Measurements from ENCODE around the gene ITK. TPM values are rescaled to one million over a fixed set of nuclear protein-coding genes. Genes with fewer than 3 reads are reported as not detected.

Gene ITK
- total and polyA plus RNA-seq, 9 donors, result 0.35 to 2.1 (median 1.5) TPM

DNA sequence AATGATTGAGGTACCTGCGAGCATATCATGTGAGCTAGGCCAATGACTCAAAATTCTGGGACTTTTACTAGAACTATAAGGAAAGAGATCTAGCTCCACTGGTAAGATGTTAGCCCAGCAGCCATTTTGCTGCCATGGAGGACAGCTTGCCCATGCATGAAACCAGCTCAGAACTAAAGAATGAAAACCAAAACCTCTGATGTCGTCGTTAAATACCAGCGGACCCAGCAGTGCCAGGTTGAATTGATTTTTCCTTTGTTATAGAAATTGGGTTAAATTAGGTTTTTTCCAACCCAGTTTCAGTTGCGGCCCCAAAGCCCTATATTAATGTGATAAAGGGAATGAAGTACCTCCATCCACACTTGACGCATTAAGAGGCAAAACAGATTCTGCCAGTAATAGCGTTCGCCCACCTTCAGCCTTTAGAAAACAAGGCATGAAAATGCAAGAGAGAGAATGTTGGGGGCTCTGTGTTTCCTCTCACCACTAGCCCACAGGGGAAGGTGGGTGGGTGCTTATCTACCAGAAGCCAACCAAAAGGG, 5.5 kb upstream of the ITK start:
- Histone ChIP-seq H3K4me1 (ENCODE audit: insufficient read depth) (no peaks in the 10 kb centered on the region), H3K27ac (no peak overlapping the region), H3K9me3 (no peaks in the 10 kb centered on the region), H3K36me3 (no peaks in the 10 kb centered on the region), H3K4me3 (no peak overlapping the region), H3K27me3 (no peaks in the 10 kb centered on the region)
- intact Hi-C loops (cut with DNase I), result no loop called here
- WGBS, 3 donors, result 87 to 97% (median 95%) methylated on average over 8 of the region's 8 CpGs
- TF ChIP-seq EP300 (IDR thresholded peaks at IDR 0.05) (no peak), POLR2A (IDR thresholded peaks at IDR 0.05) (no peak)
- TF ChIP-seq, protein P1, sequence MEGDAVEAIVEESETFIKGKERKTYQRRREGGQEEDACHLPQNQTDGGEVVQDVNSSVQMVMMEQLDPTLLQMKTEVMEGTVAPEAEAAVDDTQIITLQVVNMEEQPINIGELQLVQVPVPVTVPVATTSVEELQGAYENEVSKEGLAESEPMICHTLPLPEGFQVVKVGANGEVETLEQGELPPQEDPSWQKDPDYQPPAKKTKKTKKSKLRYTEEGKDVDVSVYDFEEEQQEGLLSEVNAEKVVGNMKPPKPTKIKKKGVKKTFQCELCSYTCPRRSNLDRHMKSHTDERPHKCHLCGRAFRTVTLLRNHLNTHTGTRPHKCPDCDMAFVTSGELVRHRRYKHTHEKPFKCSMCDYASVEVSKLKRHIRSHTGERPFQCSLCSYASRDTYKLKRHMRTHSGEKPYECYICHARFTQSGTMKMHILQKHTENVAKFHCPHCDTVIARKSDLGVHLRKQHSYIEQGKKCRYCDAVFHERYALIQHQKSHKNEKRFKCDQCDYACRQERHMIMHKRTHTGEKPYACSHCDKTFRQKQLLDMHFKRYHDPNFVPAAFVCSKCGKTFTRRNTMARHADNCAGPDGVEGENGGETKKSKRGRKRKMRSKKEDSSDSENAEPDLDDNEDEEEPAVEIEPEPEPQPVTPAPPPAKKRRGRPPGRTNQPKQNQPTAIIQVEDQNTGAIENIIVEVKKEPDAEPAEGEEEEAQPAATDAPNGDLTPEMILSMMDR (IDR thresholded peaks at IDR 0.05), result no peak
- DNase-seq, result no peak

DNA sequence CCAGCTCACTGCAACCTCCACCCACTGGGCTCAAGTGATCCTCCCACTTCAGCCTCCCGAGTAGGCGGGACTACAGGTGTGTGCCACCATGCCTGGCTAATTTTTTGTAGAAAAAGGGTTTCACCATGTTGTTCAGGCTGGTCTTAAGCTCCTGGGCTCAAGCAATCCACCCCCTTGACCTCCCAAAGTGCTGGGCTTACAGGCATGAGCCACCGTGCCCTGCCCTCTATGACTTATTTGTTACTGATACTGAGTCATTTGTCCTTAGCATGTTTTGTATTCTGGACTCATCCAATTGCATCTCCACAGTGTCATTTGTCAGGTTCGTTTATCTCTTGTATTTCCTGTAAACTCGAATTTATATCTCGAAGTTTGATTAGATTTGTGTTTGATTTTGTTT, 2.7 kb upstream of the ITK start:
- Histone ChIP-seq H3K36me3 (no peaks in the 10 kb centered on the region), H3K4me3 (no peak overlapping the region), H3K27ac (no peak overlapping the region), H3K27me3 (no peaks in the 10 kb centered on the region), H3K4me1 (ENCODE audit: insufficient read depth) (no peaks in the 10 kb centered on the region), H3K9me3 (no peaks in the 10 kb centered on the region)
- WGBS, 3 donors, result 61 to 73% (median 63%) methylated on average over 6 of the region's 6 CpGs
- TF ChIP-seq, protein P1 (IDR thresholded peaks at IDR 0.05), result no peak
- TF ChIP-seq POLR2A (IDR thresholded peaks at IDR 0.05), result no peak
- no peak for TF ChIP-seq EP300 (IDR thresholded peaks at IDR 0.05)
- intact Hi-C loops (cut with DNase I), result no loop called here
- no peak for DNase-seq

DNA sequence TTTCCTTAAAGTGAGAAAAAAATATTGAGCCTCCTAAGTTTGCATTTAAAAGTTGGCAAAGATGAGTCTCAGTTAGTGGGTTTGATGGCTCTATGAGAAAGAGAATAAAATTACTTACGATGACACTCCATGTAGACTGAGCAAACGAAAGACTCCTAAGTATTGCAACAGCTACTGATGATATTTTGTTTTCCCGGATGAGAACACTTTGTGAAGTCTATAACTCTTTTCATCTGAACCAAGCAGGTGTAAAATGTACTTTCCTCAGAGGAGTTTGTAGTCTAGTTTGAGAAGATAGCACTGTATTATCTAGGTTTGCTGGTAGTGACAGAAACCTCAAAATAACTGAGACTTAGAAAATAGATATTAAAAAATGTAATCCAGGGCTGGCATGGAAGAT, 1.7 kb upstream of the ITK start:
- no peak for TF ChIP-seq POLR2A (IDR thresholded peaks at IDR 0.05)
- TF ChIP-seq, protein P1 (IDR thresholded peaks at IDR 0.05), result no peak
- no peak for TF ChIP-seq EP300 (IDR thresholded peaks at IDR 0.05)

DNA sequence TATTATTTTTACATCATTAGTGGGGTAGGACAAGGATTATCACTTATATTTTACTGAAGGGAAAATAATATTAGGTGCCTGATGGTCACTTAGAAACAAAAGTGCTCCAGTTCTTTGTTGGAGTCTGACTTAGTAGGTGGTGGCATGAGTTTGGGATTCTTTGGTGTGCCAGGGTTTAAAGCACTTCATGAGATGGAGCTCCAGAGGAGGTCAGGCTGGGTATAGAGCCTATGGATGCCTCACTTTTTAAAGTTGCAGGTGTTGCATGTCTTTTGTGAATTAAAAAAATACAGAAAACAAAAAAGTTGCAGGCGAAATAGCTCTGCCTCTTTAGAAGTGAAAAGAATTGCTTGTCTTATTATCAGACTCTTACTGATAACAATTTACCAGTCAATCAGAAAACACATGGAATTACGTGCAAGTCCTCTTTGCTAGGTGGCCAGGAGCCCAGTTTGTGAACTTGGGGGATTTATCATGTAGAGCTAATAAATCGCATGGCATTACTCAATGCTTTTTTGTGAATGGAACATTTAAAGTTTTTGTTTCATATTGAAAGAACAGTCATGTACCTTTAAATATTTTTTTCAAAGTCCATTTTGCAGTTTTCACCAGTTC, 1.6 kb downstream of the ITK start:
- Histone ChIP-seq H3K4me3 (no peak overlapping the region), H3K27ac (no peak overlapping the region), H3K4me1 (ENCODE audit: insufficient read depth) (no peaks in the 10 kb centered on the region), H3K36me3 (no peaks in the 10 kb centered on the region), H3K27me3 (no peaks in the 10 kb centered on the region), H3K9me3 (no peaks in the 10 kb centered on the region)
- TF ChIP-seq EP300 (IDR thresholded peaks at IDR 0.05), result no peak
- TF ChIP-seq, protein P1 (IDR thresholded peaks at IDR 0.05), result no peak
- no peak for TF ChIP-seq POLR2A (IDR thresholded peaks at IDR 0.05)
- DNase-seq, result no peak
- WGBS, 3 donors, result 50 to 57% (median 51%) methylated on average over 3 of the region's 3 CpGs
- intact Hi-C loops (cut with DNase I), result no loop called here

More for the DNA sequence above, 1.7 kb upstream of the ITK start:
- intact Hi-C loops (cut with DNase I), result no loop called here
- no peaks in the 10 kb centered on the region for H3K27me3 ChIP-seq
- no peak overlapping the region for H3K27ac ChIP-seq
- no peaks in the 10 kb centered on the region for H3K9me3 ChIP-seq
- no peaks in the 10 kb centered on the region for H3K4me1 ChIP-seq (ENCODE audit: insufficient read depth)
- DNase-seq, result no peak
- no peaks in the 10 kb centered on the region for H3K36me3 ChIP-seq
- WGBS, 3 donors, result 70 to 87% (median 85%) methylated on average over 3 of the region's 3 CpGs
- no peak overlapping the region for H3K4me3 ChIP-seq
